K562 (cell line): ENCODE results near the gene SAP130. TPM values are rescaled to one million over a fixed set of nuclear protein-coding genes. Genes with fewer than 3 reads are reported as not detected.

Experiments used
- ASH1L ChIP-seq: fragments of 450-650 bp; IDR thresholded peaks from 2 replicates; pipeline ENCODE4 v1.6.1; 2018; ENCODE audit warnings: borderline replicate concordance, mild to moderate bottlenecking, low read depth; ENCODE audit not compliant: partially characterized antibody
- BRD4 ChIP-seq: fragments of 200-600 bp; sonication (generic); IDR thresholded peaks from 2 replicates; pipeline ENCODE4 v1.6.1; 2017; ENCODE audit warnings: inconsistent platforms
- CBFB ChIP-seq: sonication (generic); formaldehyde crosslinking; IDR thresholded peaks from 2 replicates; pipeline ENCODE4 v1.4.0; 2020; ENCODE audit warnings: mild to moderate bottlenecking, missing genetic modification reagents
- CHD2 ChIP-seq: IDR thresholded peaks from 2 replicates; pipeline ENCODE4 v1.6.1; 2011; ENCODE audit warnings: low read depth, low read length
- CREBBP ChIP-seq: IDR thresholded peaks from one replicate; pipeline ENCODE4 v1.6.1; 2012; ENCODE audit warnings: low read depth, mild to moderate bottlenecking, control low read depth, inconsistent platforms, low read length
- EP300 ChIP-seq: IDR thresholded peaks from 2 replicates; pipeline ENCODE4 v1.6.1; 2012; ENCODE audit warnings: low read length, improper control_type of control experiment
- ETV1 ChIP-seq: fragments of 450-650 bp; conservative IDR thresholded peaks from 2 replicates; pipeline ENCODE4 v1.6.1; 2016; ENCODE audit warnings: missing genetic modification characterization, control low read depth, low read depth, missing compliant biosample characterization
- FOS ChIP-seq: IDR thresholded peaks from 3 replicates; pipeline ENCODE4 v1.6.1; 2011; ENCODE audit not compliant: insufficient read length; ENCODE audit errors: extremely low read depth
- KDM5B ChIP-seq: fragments of 200-600 bp; sonication (generic); IDR thresholded peaks from 2 replicates; pipeline ENCODE4 v1.6.1; 2012; ENCODE audit warnings: low read depth, mild to moderate bottlenecking, moderate library complexity, low read length, control low read depth, inconsistent platforms; ENCODE audit not compliant: insufficient replicate concordance
- KHSRP ChIP-seq: fragments of 450-650 bp; IDR thresholded peaks from 2 replicates; pipeline ENCODE4 v1.6.1; 2017
- MBD2 ChIP-seq: sonication (generic); IDR thresholded peaks from 2 replicates; pipeline ENCODE4 v1.6.1; 2016; ENCODE audit warnings: low read depth, borderline replicate concordance
- MTF1 ChIP-seq: fragments of 250-450 bp; sonication (Bioruptor Pico); IDR thresholded peaks from 2 replicates; pipeline ENCODE4 v1.9.0; 2021; ENCODE audit warnings: moderate library complexity, mild to moderate bottlenecking, inconsistent platforms, borderline replicate concordance
- MYC ChIP-seq, 2 experiments: fragments of 250-450 bp in 1 of 2; sonication (Bioruptor Pico) in 1 of 2; IDR thresholded peaks; 2 replicates each; pipeline versions ENCODE4 v1.5.1 to v1.6.1; 2012 to 2021; ENCODE audit warnings: low read depth in 2 of 2, borderline replicate concordance in 1 of 2, improper control_type of control experiment in 1 of 2, low read length in 1 of 2, mild to moderate bottlenecking in 1 of 2, moderate library complexity in 1 of 2
- NFRKB ChIP-seq: fragments of 450-650 bp; IDR thresholded peaks from 2 replicates; pipeline ENCODE4 v1.6.1; 2016; ENCODE audit warnings: low read depth
- NR2C2 ChIP-seq, 2 experiments: fragments of 200-800 bp in 1 of 2; sonication (Bioruptor generic) in 1 of 2; sonication (generic) in 1 of 2; formaldehyde crosslinking in 1 of 2; IDR thresholded peaks; 2 replicates each; pipeline versions ENCODE4 v1.6.1 to v1.8.0; 2016 to 2022; ENCODE audit warnings: mild to moderate bottlenecking in 1 of 2, missing compliant biosample characterization in 1 of 2, missing genetic modification characterization in 1 of 2, missing genetic modification reagents in 1 of 2
- PCBP1 ChIP-seq: fragments of 200-400 bp; formaldehyde crosslinking; IDR thresholded peaks from 2 replicates; pipeline ENCODE4 v1.6.1; 2018; ENCODE audit warnings: mild to moderate bottlenecking, low read depth, low read length; ENCODE audit not compliant: poor library complexity, severe bottlenecking
- PKNOX1 ChIP-seq: fragments of 450-650 bp; IDR thresholded peaks from 2 replicates; pipeline ENCODE4 v1.6.1; 2016
- RNF2 ChIP-seq: sonication (generic); IDR thresholded peaks from 2 replicates; pipeline ENCODE4 v1.6.1; 2016
- SMC3 ChIP-seq: conservative IDR thresholded peaks from 2 replicates; pipeline ENCODE4 v1.6.1; 2011; ENCODE audit warnings: low read depth, low read length, improper control_type of control experiment; ENCODE audit not compliant: insufficient read depth
- SP2 ChIP-seq: IDR thresholded peaks from 2 replicates; pipeline ENCODE4 v1.6.1; 2011; ENCODE audit warnings: mild to moderate bottlenecking, low read depth, low read length, moderate library complexity; ENCODE audit not compliant: poor library complexity, severe bottlenecking; ENCODE audit errors: extremely low read depth
- TOE1 ChIP-seq, 2 experiments: fragments of 450-650 bp in 1 of 2; sonication (generic) in 1 of 2; formaldehyde crosslinking in 1 of 2; IDR thresholded peaks; 2 replicates each; pipeline versions ENCODE4 v1.7.1 to v1.8.0; 2016 to 2022; ENCODE audit warnings: borderline replicate concordance in 2 of 2, mild to moderate bottlenecking in 2 of 2, antibody characterized with exemption in 1 of 2, inconsistent platforms in 1 of 2, low read depth in 1 of 2, missing genetic modification reagents in 1 of 2, moderate library complexity in 1 of 2
- ZNF184 ChIP-seq: sonication (generic); formaldehyde crosslinking; IDR thresholded peaks from 2 replicates; pipeline ENCODE4 v1.5.0; 2020; ENCODE audit warnings: missing genetic modification reagents
- ZNF57 ChIP-seq: fragments of 450-650 bp; formaldehyde crosslinking; IDR thresholded peaks from 2 replicates; pipeline ENCODE4 v1.4.0; 2020; ENCODE audit warnings: mild to moderate bottlenecking, moderate library complexity
- ZNF717 ChIP-seq: fragments of 250-450 bp; sonication (Bioruptor Pico); IDR thresholded peaks from 2 replicates; pipeline ENCODE4 v1.5.0; 2021
- polyA plus RNA-seq, 8 experiments: library from polyadenylated mRNA; depleted of rRNA in 4 of 8; stranded (reverse) in 5 of 8; unstranded in 3 of 8; fragments of >200 nt; fragmentation: Nextera tagmentation in 2 of 8; fragmentation: Illumina TruSeq in 1 of 8; extraction: Ambion mirVana in 2 of 8; extraction: Trizol in 1 of 8; gene quantifications; 2 replicates each; pipeline versions ENCODE4 v1.2.1 to v1.2.3, GENCODE V29; 2011 to 2014; ENCODE audit warnings: inconsistent platforms in 1 of 8, missing spikeins in 1 of 8
- total RNA-seq, 7 experiments: library from RNA; depleted of rRNA in 6 of 7; stranded (reverse); fragments of >200 nt in 6 of 7; fragmentation: Illumina TruSeq in 2 of 7; extraction: Trizol in 2 of 7; gene quantifications; 2 replicates each; pipeline versions ENCODE4 v1.2.1 to v1.2.3, GENCODE V29; 2011 to 2021; ENCODE audit warnings: low replicate concordance in 1 of 7
- TF ChIP-seq, protein P1 (sequence below): fragments of 450-650 bp; formaldehyde crosslinking; IDR thresholded peaks from 2 replicates; pipeline ENCODE4 v1.4.0; 2020; ENCODE audit warnings: mild to moderate bottlenecking, mixed read lengths
- TF ChIP-seq, protein P2 (sequence below): IDR thresholded peaks from 3 replicates; pipeline ENCODE4 v1.6.1; 2011; ENCODE audit warnings: borderline replicate concordance, mild to moderate bottlenecking; ENCODE audit not compliant: insufficient read length, insufficient read depth

The SAP130 gene
- total and polyA plus RNA-seq, 9 of the 15 experiments (the other 6 are each of a cell fraction or from before 2014, with no cell fraction given) = 4.5 to 33.4 (median 7.4) TPM

- TF ChIP-seq ZNF184 (CRISPR knock-in tag) = no peak
- TF ChIP-seq EP300 = no peak
- TF ChIP-seq RNF2 = no peak
- TF ChIP-seq, protein P1, sequence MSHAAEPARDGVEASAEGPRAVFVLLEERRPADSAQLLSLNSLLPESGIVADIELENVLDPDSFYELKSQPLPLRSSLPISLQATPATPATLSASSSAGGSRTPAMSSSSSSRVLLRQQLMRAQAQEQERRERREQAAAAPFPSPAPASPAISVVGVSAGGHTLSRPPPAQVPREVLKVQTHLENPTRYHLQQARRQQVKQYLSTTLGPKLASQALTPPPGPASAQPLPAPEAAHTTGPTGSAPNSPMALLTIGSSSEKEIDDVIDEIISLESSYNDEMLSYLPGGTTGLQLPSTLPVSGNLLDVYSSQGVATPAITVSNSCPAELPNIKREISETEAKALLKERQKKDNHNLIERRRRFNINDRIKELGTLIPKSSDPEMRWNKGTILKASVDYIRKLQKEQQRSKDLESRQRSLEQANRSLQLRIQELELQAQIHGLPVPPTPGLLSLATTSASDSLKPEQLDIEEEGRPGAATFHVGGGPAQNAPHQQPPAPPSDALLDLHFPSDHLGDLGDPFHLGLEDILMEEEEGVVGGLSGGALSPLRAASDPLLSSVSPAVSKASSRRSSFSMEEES (CRISPR knock-in tag) = no peak
- TF ChIP-seq MTF1 (CRISPR knock-in tag) = no peak
- TF ChIP-seq TOE1 (IDR thresholded peaks at IDR 0.05; ENCODE audit: borderline replicate concordance) = no peak
- no peak for TF ChIP-seq TOE1 (CRISPR knock-in tag; IDR thresholded peaks at IDR 0.05; ENCODE audit: borderline replicate concordance, low read depth)
- TF ChIP-seq CREBBP = no peak
- TF ChIP-seq ZNF717 = no peak
- TF ChIP-seq SMC3 = no peak
- TF ChIP-seq BRD4 = no peak
- TF ChIP-seq PKNOX1 = peak; percentile 41
- TF ChIP-seq MYC (IDR thresholded peaks at IDR 0.05; ENCODE audit: low read depth, low read length) = no peak; the same call in 1 of the 2 replicates
- TF ChIP-seq MYC (CRISPR knock-in tag; IDR thresholded peaks at IDR 0.05; ENCODE audit: borderline replicate concordance, low read depth) = no peak
- no peak for TF ChIP-seq NR2C2 (CRISPR knock-in tag; IDR thresholded peaks at IDR 0.05)
- no peak for TF ChIP-seq NR2C2 (tag; IDR thresholded peaks at IDR 0.05)
- TF ChIP-seq ETV1 = no peak
- TF ChIP-seq MBD2 = peak; percentile 69; the same call in 1 of the 2 replicates
- no peak for TF ChIP-seq NFRKB
- TF ChIP-seq, protein P2, sequence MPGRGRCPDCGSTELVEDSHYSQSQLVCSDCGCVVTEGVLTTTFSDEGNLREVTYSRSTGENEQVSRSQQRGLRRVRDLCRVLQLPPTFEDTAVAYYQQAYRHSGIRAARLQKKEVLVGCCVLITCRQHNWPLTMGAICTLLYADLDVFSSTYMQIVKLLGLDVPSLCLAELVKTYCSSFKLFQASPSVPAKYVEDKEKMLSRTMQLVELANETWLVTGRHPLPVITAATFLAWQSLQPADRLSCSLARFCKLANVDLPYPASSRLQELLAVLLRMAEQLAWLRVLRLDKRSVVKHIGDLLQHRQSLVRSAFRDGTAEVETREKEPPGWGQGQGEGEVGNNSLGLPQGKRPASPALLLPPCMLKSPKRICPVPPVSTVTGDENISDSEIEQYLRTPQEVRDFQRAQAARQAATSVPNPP = no peak
- TF ChIP-seq SP2 = peak; percentile 62
- peak; percentile 59; the same call in 1 of the 2 replicates for TF ChIP-seq CHD2
- TF ChIP-seq FOS = peak; percentile 84
- TF ChIP-seq KDM5B = peak; percentile 2
- no peak for TF ChIP-seq ZNF57 (CRISPR knock-in tag)
- no peak for TF ChIP-seq KHSRP
- TF ChIP-seq PCBP1 = no peak
- TF ChIP-seq ASH1L = peak; percentile 62
- no peak for TF ChIP-seq CBFB (CRISPR knock-in tag)
Observed at GRCh38 chr2:128027278-128027800, 520 bp downstream of the SAP130 start (continued).
